ENCODE data around the gene LRP3.

- TF ChIP-seq CTCF (IDR thresholded peaks at IDR 0.05; ENCODE audit: low read length) = peak; percentile 40
- TF ChIP-seq EZH2 (optimal IDR thresholded peaks at IDR 0.05; ENCODE audit: low read depth, low read length) = no peak
Observed at GRCh38 chr19:33241530-33242101, 47.5 kb downstream of the LRP3 start.

All from MM.1S (cell line).